Posterior cingulate gyrus (tissue), 11 donors: Measurements from ENCODE around the gene KLHL28.

Experiments used
- DNase-seq, 10 donors: peaks; one replicate each; pipeline versions ENCODE4 v3.0.0 to v3.0.0-alpha.2; 2020 to 2021; ENCODE audit warnings: mixed read lengths in 3 of 10
- intact Hi-C: fragments of 100-400 bp; cut with DNase I; formaldehyde crosslinking; loops from one replicate; pipeline ENCODE4 v1.15.1; 2023

KLHL28 gene

GRCh38 chr14:44961554-44962333 lies at the start of gene KLHL28, which contains the start of gene TOGARAM1:
TSS of gene KLHL28 (minus strand) at chr14:44961947. CDS start at chr14:44945928, 16,019 bp downstream.
TSS of gene TOGARAM1 (plus strand) at chr14:44962190. CDS start at chr14:44962422, 232 bp downstream.
- intact Hi-C loops = loop anchor here (1.0 to 5.0 kb wide), 4 partner anchors 36 to 173 kb away; partner anchors contain the start of genes FKBP3 and PRPF39
- DNase-seq = peak; percentile 97 to 100 (median 98)

- intact Hi-C loops = no loop called here
- DNase-seq = no peak
Measured at GRCh38 chr14:45003924-45004323, 42.2 kb upstream of the KLHL28 start.

- no peak for DNase-seq
- intact Hi-C loops = loop anchor here (5.0 kb wide), 1 partner anchor 34 kb away; the partner anchor contains the start of genes KLHL28 and TOGARAM1
Measured at GRCh38 chr14:44995770-44996294, 34.1 kb upstream of the KLHL28 start.

GRCh38 chr14:44995196-44995595 lies 33.4 kb upstream of the KLHL28 start:
- no peak for DNase-seq
- intact Hi-C loops = loop anchor here (5.0 kb wide), 1 partner anchor 33 kb away; the partner anchor contains the start of genes KLHL28 and TOGARAM1

GRCh38 chr14:44990533-44990932 lies 28.8 kb upstream of the KLHL28 start:
- DNase-seq = no peak
- intact Hi-C loops = no loop called here

GRCh38 chr14:44989497-44990440 lies 28.0 kb upstream of the KLHL28 start:
- no peak for DNase-seq
- intact Hi-C loops = no loop called here

GRCh38 chr14:44988694-44989093 lies 26.9 kb upstream of the KLHL28 start:
- intact Hi-C loops = no loop called here

GRCh38 chr14:44982594-44982993 lies 20.8 kb upstream of the KLHL28 start:
- DNase-seq = no peak
- intact Hi-C loops = no loop called here

More at GRCh38 chr14:44988694-44989093, 26.9 kb upstream of the KLHL28 start:
- no peak for DNase-seq

GRCh38 chr14:44981198-44981597 lies 19.5 kb upstream of the KLHL28 start:
- intact Hi-C loops = no loop called here
- DNase-seq = no peak

GRCh38 chr14:44979740-44980356 lies 18.1 kb upstream of the KLHL28 start:
- intact Hi-C loops = no loop called here
- DNase-seq = peak in 1 of 10 donors; percentile 31

GRCh38 chr14:44979273-44979672 lies 17.5 kb upstream of the KLHL28 start:
- DNase-seq = no peak
- intact Hi-C loops = no loop called here

GRCh38 chr14:44971459-44971858 lies 9.7 kb upstream of the KLHL28 start:
- intact Hi-C loops = no loop called here

GRCh38 chr14:44970907-44971306 lies 9.2 kb upstream of the KLHL28 start:
- no peak for DNase-seq
- intact Hi-C loops = no loop called here

More at GRCh38 chr14:44971459-44971858, 9.7 kb upstream of the KLHL28 start:
- no peak for DNase-seq

- intact Hi-C loops = no loop called here
Measured at GRCh38 chr14:44968714-44969113, 7.0 kb upstream of the KLHL28 start.

GRCh38 chr14:44966601-44967336 lies 5.0 kb upstream of the KLHL28 start:
- intact Hi-C loops = no loop called here
- no peak for DNase-seq

More at GRCh38 chr14:44968714-44969113, 7.0 kb upstream of the KLHL28 start:
- DNase-seq = no peak

GRCh38 chr14:44963775-44964380 lies 2.1 kb upstream of the KLHL28 start:
- DNase-seq = peak in 2 of 10 donors; percentile 21 to 45
- intact Hi-C loops = loop anchor here (5.0 kb wide), 2 partner anchors 33 to 67 kb away; a partner anchor contains a TSS

- intact Hi-C loops = loop anchor here (5.0 kb wide), 2 partner anchors 34 to 66 kb away; a partner anchor contains a TSS
- DNase-seq = no peak
Measured at GRCh38 chr14:44963044-44963528, 1.3 kb upstream of the KLHL28 start.

- intact Hi-C loops = loop anchor here (1.0 to 5.0 kb wide), 4 partner anchors 35 to 172 kb away; partner anchors contain the start of genes FKBP3 and PRPF39
- peak; percentile 36 to 92 (median 54) for DNase-seq
Measured at GRCh38 chr14:44962334-44963043, 742 bp upstream of the KLHL28 start.
